ENCODE data around the gene BRME1. TPM values are rescaled to one million over a fixed set of nuclear protein-coding genes. Genes with fewer than 3 reads are reported as not detected.

BRME1 gene
- polyA plus RNA-seq, 1 donor from 2014 or later, result 6.2 TPM

DNA sequence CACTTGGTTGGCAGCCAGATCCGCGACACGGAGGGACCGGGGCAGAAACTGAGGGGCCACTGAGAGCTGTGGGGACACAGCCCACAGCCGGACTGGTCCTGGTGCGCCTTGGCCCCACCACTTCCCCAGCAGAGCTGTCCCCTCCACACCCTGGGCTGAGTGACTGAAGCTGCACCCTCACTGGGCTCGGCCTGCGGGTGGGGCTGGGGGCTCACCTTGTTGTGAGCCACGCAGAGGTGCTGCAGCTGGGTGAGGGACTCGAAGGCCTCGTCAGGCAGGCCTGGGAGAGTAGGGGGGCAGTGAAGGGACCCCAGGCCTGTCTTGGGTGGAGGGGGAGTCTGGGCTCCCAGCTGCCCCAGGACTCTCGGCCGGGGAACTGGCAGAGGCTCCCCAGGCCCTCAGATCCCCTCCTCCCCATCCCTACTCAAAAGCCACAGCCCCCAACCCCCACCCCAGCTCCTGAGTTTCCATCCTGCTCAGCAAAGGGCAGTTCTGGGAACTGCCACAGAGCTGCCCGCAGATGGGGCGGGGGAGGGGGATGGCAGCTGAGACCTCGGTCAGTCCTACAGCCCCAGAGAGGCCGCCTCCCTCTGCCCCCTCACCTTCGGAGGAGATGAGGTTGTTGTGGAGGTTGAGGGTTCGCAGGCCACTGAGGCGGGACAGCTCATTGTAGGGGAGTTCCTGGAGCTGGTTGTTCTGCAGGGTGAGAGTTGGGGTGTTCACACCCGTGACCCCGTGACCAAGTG, 30.0 kb upstream of the BRME1 start:
- H3K27me3 ChIP-seq (ENCODE audit: insufficient read depth, low read depth, low read length), result no peaks in the 10 kb centered on the region
- no peaks in the 10 kb centered on the region for H3K79me2 ChIP-seq (replicated peaks; ENCODE audit: insufficient read depth, low read length)
- no peaks in the 10 kb centered on the region for H3F3A ChIP-seq (ENCODE audit: insufficient read depth, low read length, poor library complexity, severe bottlenecking)
- H3K4me3 ChIP-seq (ENCODE audit: low read length), result no peak overlapping the region
- no peak overlapping the region for H3K4me2 ChIP-seq (ENCODE audit: low read length)
- no peaks in the 10 kb centered on the region for H4K20me1 ChIP-seq (ENCODE audit: insufficient read depth)
- H3K9me3 ChIP-seq (ENCODE audit: low read length), result no peaks in the 10 kb centered on the region
- H3K36me3 ChIP-seq (ENCODE audit: insufficient read depth, low read length), result no peaks in the 10 kb centered on the region
- H3K27ac ChIP-seq (ENCODE audit: low read length), result no peak overlapping the region
- H2AFZ ChIP-seq (ENCODE audit: low read depth, low read length), result no peak overlapping the region
- TF ChIP-seq SMC3 (conservative IDR thresholded peaks at IDR 0.05; ENCODE audit: poor library complexity), result no peak
- no peak for TF ChIP-seq EZH2 (IDR thresholded peaks at IDR 0.05; ENCODE audit: borderline replicate concordance, insufficient read depth, low read length, poor library complexity, severe bottlenecking)
- TF ChIP-seq CTCF (IDR thresholded peaks at IDR 0.05; ENCODE audit: poor library complexity, severe bottlenecking), result no peak
- TF ChIP-seq EP300 (conservative IDR thresholded peaks at IDR 0.05; ENCODE audit: poor library complexity, severe bottlenecking), result no peak
- TF ChIP-seq, protein P1, sequence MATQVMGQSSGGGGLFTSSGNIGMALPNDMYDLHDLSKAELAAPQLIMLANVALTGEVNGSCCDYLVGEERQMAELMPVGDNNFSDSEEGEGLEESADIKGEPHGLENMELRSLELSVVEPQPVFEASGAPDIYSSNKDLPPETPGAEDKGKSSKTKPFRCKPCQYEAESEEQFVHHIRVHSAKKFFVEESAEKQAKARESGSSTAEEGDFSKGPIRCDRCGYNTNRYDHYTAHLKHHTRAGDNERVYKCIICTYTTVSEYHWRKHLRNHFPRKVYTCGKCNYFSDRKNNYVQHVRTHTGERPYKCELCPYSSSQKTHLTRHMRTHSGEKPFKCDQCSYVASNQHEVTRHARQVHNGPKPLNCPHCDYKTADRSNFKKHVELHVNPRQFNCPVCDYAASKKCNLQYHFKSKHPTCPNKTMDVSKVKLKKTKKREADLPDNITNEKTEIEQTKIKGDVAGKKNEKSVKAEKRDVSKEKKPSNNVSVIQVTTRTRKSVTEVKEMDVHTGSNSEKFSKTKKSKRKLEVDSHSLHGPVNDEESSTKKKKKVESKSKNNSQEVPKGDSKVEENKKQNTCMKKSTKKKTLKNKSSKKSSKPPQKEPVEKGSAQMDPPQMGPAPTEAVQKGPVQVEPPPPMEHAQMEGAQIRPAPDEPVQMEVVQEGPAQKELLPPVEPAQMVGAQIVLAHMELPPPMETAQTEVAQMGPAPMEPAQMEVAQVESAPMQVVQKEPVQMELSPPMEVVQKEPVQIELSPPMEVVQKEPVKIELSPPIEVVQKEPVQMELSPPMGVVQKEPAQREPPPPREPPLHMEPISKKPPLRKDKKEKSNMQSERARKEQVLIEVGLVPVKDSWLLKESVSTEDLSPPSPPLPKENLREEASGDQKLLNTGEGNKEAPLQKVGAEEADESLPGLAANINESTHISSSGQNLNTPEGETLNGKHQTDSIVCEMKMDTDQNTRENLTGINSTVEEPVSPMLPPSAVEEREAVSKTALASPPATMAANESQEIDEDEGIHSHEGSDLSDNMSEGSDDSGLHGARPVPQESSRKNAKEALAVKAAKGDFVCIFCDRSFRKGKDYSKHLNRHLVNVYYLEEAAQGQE (IDR thresholded peaks at IDR 0.05; ENCODE audit: borderline replicate concordance), result no peak
- TF ChIP-seq RAD21 (conservative IDR thresholded peaks at IDR 0.05), result no peak
- TF ChIP-seq TAF1 (IDR thresholded peaks at IDR 0.05; ENCODE audit: low read depth), result no peak
- TF ChIP-seq POLR2AphosphoS5 (IDR thresholded peaks at IDR 0.05), result no peak
- no peaks in the 10 kb centered on the region for H3K9me2 ChIP-seq (ENCODE audit: insufficient read depth, low read length)
- no peak overlapping the region for H3K9ac ChIP-seq (ENCODE audit: low read length)

DNA sequence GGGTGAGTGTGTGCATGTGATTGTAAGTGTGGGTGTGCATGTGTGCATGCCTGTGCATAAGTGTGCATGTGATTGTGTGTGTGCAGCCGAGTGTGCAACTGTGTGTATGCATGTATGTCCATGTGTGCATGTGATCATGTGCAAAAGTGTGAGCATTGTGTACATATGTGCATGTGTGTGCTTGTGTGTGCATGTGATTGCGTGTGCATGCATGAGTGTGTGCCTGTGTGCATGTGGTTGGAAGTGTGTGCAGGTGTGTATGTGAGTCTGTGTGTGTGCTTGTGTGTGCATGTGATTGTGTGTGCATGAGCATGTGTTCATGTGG, 28.8 kb upstream of the BRME1 start:
- Histone ChIP-seq H3K9me3 (ENCODE audit: low read length) (no peaks in the 10 kb centered on the region), H3K9me2 (ENCODE audit: insufficient read depth, low read length) (no peaks in the 10 kb centered on the region), H3K27ac (ENCODE audit: low read length) (no peak overlapping the region), H2AFZ (ENCODE audit: low read depth, low read length) (no peak overlapping the region), H4K20me1 (ENCODE audit: insufficient read depth) (no peaks in the 10 kb centered on the region), H3F3A (ENCODE audit: insufficient read depth, low read length, poor library complexity, severe bottlenecking) (no peaks in the 10 kb centered on the region), H3K4me2 (ENCODE audit: low read length) (no peak overlapping the region), H3K9ac (ENCODE audit: low read length) (no peak overlapping the region), H3K4me3 (ENCODE audit: low read length) (no peak overlapping the region), H3K79me2 (replicated peaks; ENCODE audit: insufficient read depth, low read length) (no peaks in the 10 kb centered on the region), H3K36me3 (ENCODE audit: insufficient read depth, low read length) (no peaks in the 10 kb centered on the region), H3K27me3 (ENCODE audit: insufficient read depth, low read depth, low read length) (no peaks in the 10 kb centered on the region)
- TF ChIP-seq, protein P1 (IDR thresholded peaks at IDR 0.05; ENCODE audit: borderline replicate concordance), result no peak
- TF ChIP-seq RAD21 (conservative IDR thresholded peaks at IDR 0.05), result no peak
- TF ChIP-seq MXI1 (conservative IDR thresholded peaks at IDR 0.05; ENCODE audit: poor library complexity, severe bottlenecking), result no peak
- no peak for TF ChIP-seq POLR2AphosphoS5 (IDR thresholded peaks at IDR 0.05)
